A673 (cell line): ENCODE results near the gene SNTG2.

Experiments used
- CTCF ChIP-seq: fragments of 300-800, 200-600 bp; sonication (generic); conservative IDR thresholded peaks from 2 replicates; pipeline ENCODE4 v1.5.1; 2017; ENCODE audit warnings: low read depth, mild to moderate bottlenecking, antibody characterized with exemption, low read length, moderate library complexity, mixed read lengths
- EZH2 ChIP-seq: fragments of 200-600 bp; sonication (generic); IDR thresholded peaks from 2 replicates; pipeline ENCODE4 v1.6.1; 2017; ENCODE audit warnings: borderline replicate concordance, low read depth, mild to moderate bottlenecking, mixed read lengths, antibody characterized with exemption, low read length; ENCODE audit not compliant: poor library complexity, severe bottlenecking

GRCh38 chr2:1081451-1082225 is 131.0 kb downstream of the SNTG2 start:
- TF ChIP-seq CTCF (no peak), EZH2 (no peak)
